Skeletal muscle satellite cell (primary cell): Measurements from ENCODE around the gene SCYL3.
"Not testable (repeated sequence)": the region's sequence is repeated elsewhere in the genome, so short reads cannot be mapped to it uniquely, and the experiment has no call there.

Experiments used
- H3K27me3 ChIP-seq: 2 replicates; pipeline ENCODE4 v1.7.0; 2013; ENCODE audit warnings: low read length; ENCODE audit not compliant: control insufficient read depth, insufficient read depth
- H3K36me3 ChIP-seq: 2 replicates; pipeline ENCODE4 v1.7.0; 2013; ENCODE audit warnings: mild to moderate bottlenecking, control low read depth, low read length; ENCODE audit not compliant: insufficient read depth
- H3K4me1 ChIP-seq: 2 replicates; pipeline ENCODE4 v1.7.0; 2013; ENCODE audit warnings: low read length; ENCODE audit not compliant: control insufficient read depth, insufficient read depth
- H3K4me2 ChIP-seq: 2 replicates; pipeline ENCODE4 v1.7.0; 2013; ENCODE audit warnings: mild to moderate bottlenecking, low read length
- H3K4me3 ChIP-seq: 2 replicates; pipeline ENCODE4 v1.7.0; 2013; ENCODE audit warnings: low read length
- H3K9ac ChIP-seq: 2 replicates; pipeline ENCODE4 v1.7.0; 2013; ENCODE audit warnings: mild to moderate bottlenecking, low read depth, low read length, moderate library complexity
- H3K9me3 ChIP-seq: replicated peaks from 2 replicates; pipeline ENCODE4 v1.7.0; 2013; ENCODE audit warnings: mild to moderate bottlenecking, control low read depth, low read length

Gene SCYL3

GRCh38 chr1:169918927-169919326 lies 25.2 kb upstream of the SCYL3 start:
- H3K4me2 ChIP-seq, result no peak overlapping the region
- H3K9me3 ChIP-seq, result no peaks in the 10 kb centered on the region
- H3K27me3 ChIP-seq, result no peaks in the 10 kb centered on the region
- no peaks in the 10 kb centered on the region for H3K36me3 ChIP-seq
- H3K9ac ChIP-seq, result no peak overlapping the region
- H3K4me1 ChIP-seq, result peaks cover 13% of the 10 kb centered on the region
- no peak overlapping the region for H3K4me3 ChIP-seq

GRCh38 chr1:169918220-169918619 lies 24.5 kb upstream of the SCYL3 start:
- H3K9ac ChIP-seq, H3K4me2 ChIP-seq, H3K4me3 ChIP-seq, H3K27me3 ChIP-seq, H3K36me3 ChIP-seq, H3K9me3 ChIP-seq: not testable (repeated sequence)
- H3K4me1 ChIP-seq, result peaks cover 17% of the 10 kb centered on the region

- no peaks in the 10 kb centered on the region for H3K36me3 ChIP-seq
- H3K4me2 ChIP-seq, result peak overlapping the region; percentile 47
- no peaks in the 10 kb centered on the region for H3K9me3 ChIP-seq
- peaks cover 17% of the 10 kb centered on the region for H3K4me1 ChIP-seq
- H3K27me3 ChIP-seq, result no peaks in the 10 kb centered on the region
- H3K9ac ChIP-seq, result no peak overlapping the region
- peak overlapping the region; percentile 25 for H3K4me3 ChIP-seq
Measured at GRCh38 chr1:169915150-169915549, 21.5 kb upstream of the SCYL3 start.

GRCh38 chr1:169914531-169914930 lies 20.8 kb upstream of the SCYL3 start:
- no peak overlapping the region for H3K9ac ChIP-seq
- no peaks in the 10 kb centered on the region for H3K9me3 ChIP-seq
- no peaks in the 10 kb centered on the region for H3K36me3 ChIP-seq
- H3K4me1 ChIP-seq, result peaks cover 17% of the 10 kb centered on the region
- peak overlapping the region; percentile 25 for H3K4me3 ChIP-seq
- no peaks in the 10 kb centered on the region for H3K27me3 ChIP-seq
- peak overlapping the region; percentile 47 for H3K4me2 ChIP-seq

GRCh38 chr1:169909499-169909898 lies 15.8 kb upstream of the SCYL3 start:
- Histone ChIP-seq H3K36me3 (no peaks in the 10 kb centered on the region), H3K4me3 (no peak overlapping the region), H3K4me2 (no peak overlapping the region), H3K27me3 (no peaks in the 10 kb centered on the region), H3K9me3 (no peaks in the 10 kb centered on the region), H3K9ac (no peak overlapping the region), H3K4me1 (peaks cover 18% of the 10 kb centered on the region)

GRCh38 chr1:169906938-169907337 lies 13.2 kb upstream of the SCYL3 start:
- no peak overlapping the region for H3K4me2 ChIP-seq
- no peaks in the 10 kb centered on the region for H3K27me3 ChIP-seq
- H3K4me1 ChIP-seq, result peaks cover 8% of the 10 kb centered on the region
- no peak overlapping the region for H3K9ac ChIP-seq
- no peaks in the 10 kb centered on the region for H3K9me3 ChIP-seq
- H3K36me3 ChIP-seq, result no peaks in the 10 kb centered on the region
- no peak overlapping the region for H3K4me3 ChIP-seq

- no peaks in the 10 kb centered on the region for H3K36me3 ChIP-seq
- H3K4me1 ChIP-seq, result peaks cover 8% of the 10 kb centered on the region
- H3K4me3 ChIP-seq, result no peak overlapping the region
- peaks cover 3% of the 10 kb centered on the region for H3K27me3 ChIP-seq
- H3K9ac ChIP-seq, result no peak overlapping the region
- H3K9me3 ChIP-seq, result no peaks in the 10 kb centered on the region
- H3K4me2 ChIP-seq, result no peak overlapping the region
Measured at GRCh38 chr1:169904834-169905233, 11.1 kb upstream of the SCYL3 start.

GRCh38 chr1:169902751-169903150 lies 9.1 kb upstream of the SCYL3 start:
- H3K4me1 ChIP-seq, result peaks cover 8% of the 10 kb centered on the region
- H3K9me3 ChIP-seq, result no peaks in the 10 kb centered on the region
- no peak overlapping the region for H3K4me3 ChIP-seq
- H3K36me3 ChIP-seq, result no peaks in the 10 kb centered on the region
- H3K9ac ChIP-seq, result no peak overlapping the region
- no peak overlapping the region for H3K4me2 ChIP-seq
- peaks cover 21% of the 10 kb centered on the region for H3K27me3 ChIP-seq

- H3K4me3 ChIP-seq, result no peak overlapping the region
Measured at GRCh38 chr1:169901115-169901514, 7.4 kb upstream of the SCYL3 start.

GRCh38 chr1:169900571-169900970 lies 6.9 kb upstream of the SCYL3 start:
- no peaks in the 10 kb centered on the region for H3K36me3 ChIP-seq
- H3K4me2 ChIP-seq, result no peak overlapping the region
- H3K4me1 ChIP-seq, result no peaks in the 10 kb centered on the region
- no peak overlapping the region for H3K9ac ChIP-seq
- no peaks in the 10 kb centered on the region for H3K9me3 ChIP-seq
- H3K27me3 ChIP-seq, result peaks cover 26% of the 10 kb centered on the region
- no peak overlapping the region for H3K4me3 ChIP-seq

More at GRCh38 chr1:169901115-169901514, 7.4 kb upstream of the SCYL3 start:
- H3K9me3 ChIP-seq, result no peaks in the 10 kb centered on the region
- no peak overlapping the region for H3K4me2 ChIP-seq
- no peaks in the 10 kb centered on the region for H3K4me1 ChIP-seq
- H3K36me3 ChIP-seq, result no peaks in the 10 kb centered on the region
- H3K27me3 ChIP-seq, result peaks cover 26% of the 10 kb centered on the region
- H3K9ac ChIP-seq, result no peak overlapping the region

- Histone ChIP-seq H3K4me1 (peaks cover under 1% of the 10 kb centered on the region), H3K27me3 (peaks cover 26% of the 10 kb centered on the region), H3K36me3 (no peaks in the 10 kb centered on the region)
Measured at GRCh38 chr1:169899519-169900217, 6.0 kb upstream of the SCYL3 start.

GRCh38 chr1:169896013-169896412 lies 2.3 kb upstream of the SCYL3 start:
- peaks cover 20% of the 10 kb centered on the region for H3K4me1 ChIP-seq
- H3K4me2 ChIP-seq, result no peak overlapping the region
- H3K9me3 ChIP-seq, result no peaks in the 10 kb centered on the region
- H3K27me3 ChIP-seq, result peaks cover 26% of the 10 kb centered on the region
- H3K9ac ChIP-seq, result no peak overlapping the region
- H3K4me3 ChIP-seq, result no peak overlapping the region
- no peaks in the 10 kb centered on the region for H3K36me3 ChIP-seq

More at GRCh38 chr1:169899519-169900217, 6.0 kb upstream of the SCYL3 start:
- H3K9ac ChIP-seq, result no peak overlapping the region
- H3K4me2 ChIP-seq, result no peak overlapping the region
- H3K4me3 ChIP-seq, result no peak overlapping the region
- H3K9me3 ChIP-seq, result no peaks in the 10 kb centered on the region
